GM12878 (cell line): ENCODE results near the gene ADCY2. TPM values are rescaled to one million over a fixed set of nuclear protein-coding genes. Genes with fewer than 3 reads are reported as not detected.

ENCODE experiments used
- ATAC-seq: fragments of 200-7000 bp; cut with Tn5 transposase; 3 replicates; pipeline ENCODE4 v1.9.1; 2020; ENCODE audit warnings: mild to moderate bottlenecking, moderate library complexity
- BruUV-seq: library from RNA; stranded (reverse); fragments of 400-500 nt; replicated peaks from 2 replicates; lab custom pipeline; 2021; lab: Mats Ljungman, UMichigan
- CTCF ChIA-PET: fragments of 300-600 bp; sonication (Branson Sonifier 250); formaldehyde crosslinking; extraction: SDS; loops from one replicate; lab custom pipeline; 2021; ENCODE audit warnings: inconsistent platforms; lab: Yijun Ruan, JAX
- POLR2A ChIA-PET: fragments of 350-600 bp; formaldehyde crosslinking; extraction: SDS; loops from one replicate; lab custom pipeline; 2021; ENCODE audit warnings: inconsistent platforms; lab: Charles Lee
- RAD21 ChIA-PET: fragments of 300-600 bp; sonication (Branson Sonifier 250); formaldehyde crosslinking; loops from one replicate; lab custom pipeline; 2023; ENCODE audit warnings: antibody characterized with exemption; ENCODE audit not compliant: unreplicated experiment; lab: Charles Lee
- SMC1A ChIA-PET: fragments of 300-600 bp; sonication (Branson Sonifier 250); formaldehyde crosslinking; loops from one replicate; lab custom pipeline; 2023; ENCODE audit not compliant: unreplicated experiment, uncharacterized antibody; lab: Charles Lee
- DNase-seq: peaks from one replicate; pipeline ENCODE4 v3.0.0-alpha.2; 2011; ENCODE audit warnings: low read depth, low spot score
- FAIRE-seq: peaks from 3 replicates; lab custom pipeline; 2011; peaks lifted over from hg19 to GRCh38; lab: Jason Lieb, UNC
- H2AFZ ChIP-seq: 2 replicates; pipeline ENCODE4 v1.6.0; 2011; ENCODE audit warnings: low read depth, low read length, control low read depth; ENCODE audit not compliant: control insufficient read depth
- H3K27ac ChIP-seq: 2 replicates; pipeline ENCODE4 v1.5.1; 2011; ENCODE audit warnings: control low read depth; ENCODE audit not compliant: control insufficient read depth, insufficient read depth
- H3K27me3 ChIP-seq, 2 experiments: replicated peaks in 1 of 2; 2 replicates each; pipeline versions ENCODE4 v1.6.0 to v1.6.1; 2011; ENCODE audit warnings: low read length in 1 of 2; ENCODE audit not compliant: control insufficient read depth in 2 of 2, insufficient read depth in 2 of 2
- H3K36me3 ChIP-seq, 2 experiments: 2 replicates each; pipeline ENCODE4 v1.5.1; 2011; ENCODE audit warnings: low read length in 1 of 2; ENCODE audit not compliant: control insufficient read depth in 2 of 2, insufficient read depth in 2 of 2
- H3K4me1 ChIP-seq: 2 replicates; pipeline ENCODE4 v1.6.1; 2011; ENCODE audit warnings: mild to moderate bottlenecking, low read length, moderate library complexity, mixed read lengths; ENCODE audit not compliant: control insufficient read depth, insufficient read depth
- H3K4me2 ChIP-seq: 2 replicates; pipeline ENCODE4 v1.6.0; 2011; ENCODE audit warnings: control low read depth; ENCODE audit not compliant: control insufficient read depth, insufficient read depth
- H3K4me3 ChIP-seq: fragments of 200-600 bp; sonication (generic); 2 replicates; pipeline ENCODE4 v1.5.1; 2016
- H3K79me2 ChIP-seq: 2 replicates; pipeline ENCODE4 v1.6.0; 2011; ENCODE audit warnings: low read length; ENCODE audit not compliant: control insufficient read depth, insufficient read depth
- H3K9ac ChIP-seq: 2 replicates; pipeline ENCODE4 v1.8.0; 2011; ENCODE audit warnings: low read length, control low read depth, mixed read lengths; ENCODE audit not compliant: control insufficient read depth, insufficient read depth
- H3K9me3 ChIP-seq: replicated peaks from 3 replicates; pipeline ENCODE4 v1.5.1; 2011; ENCODE audit warnings: mild to moderate bottlenecking, low read length; ENCODE audit not compliant: control insufficient read depth, insufficient read depth
- H4K20me1 ChIP-seq: 2 replicates; pipeline ENCODE4 v1.6.0; 2011; ENCODE audit not compliant: control insufficient read depth, insufficient read depth
- CEBPB ChIP-seq, 2 experiments: fragments of 150-350 bp in 1 of 2; IDR thresholded peaks; 2 replicates each; pipeline ENCODE4 v1.6.1; 2012 to 2014; ENCODE audit warnings: low read depth in 2 of 2, low read length in 2 of 2, borderline replicate concordance in 1 of 2, inconsistent platforms in 1 of 2
- DPF2 ChIP-seq: fragments of 450-650 bp; IDR thresholded peaks from 2 replicates; pipeline ENCODE4 v1.6.1; 2017; ENCODE audit warnings: mild to moderate bottlenecking
- ESRRA ChIP-seq: IDR thresholded peaks from 2 replicates; pipeline ENCODE4 v1.6.1; 2012; ENCODE audit warnings: mild to moderate bottlenecking, low read length, improper control_type of control experiment
- FOS ChIP-seq: IDR thresholded peaks from 3 replicates; pipeline ENCODE4 v1.6.1; 2011; ENCODE audit warnings: borderline replicate concordance; ENCODE audit not compliant: insufficient read length; ENCODE audit errors: extremely low read depth
- FOXM1 ChIP-seq: IDR thresholded peaks from 2 replicates; pipeline ENCODE4 v1.6.1; 2012; ENCODE audit warnings: low read depth, mild to moderate bottlenecking, inconsistent platforms, low read length, moderate library complexity
- NFYB ChIP-seq: IDR thresholded peaks from 2 replicates; pipeline ENCODE4 v1.6.1; 2011; ENCODE audit warnings: low read depth, mild to moderate bottlenecking, low read length, improper control_type of control experiment, moderate library complexity; ENCODE audit not compliant: insufficient read depth
- PAX5 ChIP-seq: IDR thresholded peaks from 2 replicates; pipeline ENCODE4 v1.6.1; 2011; ENCODE audit warnings: low read depth, low read length, borderline replicate concordance
- RAD21 ChIP-seq: IDR thresholded peaks from 2 replicates; pipeline ENCODE4 v1.6.1; 2011; ENCODE audit warnings: mild to moderate bottlenecking, low read depth, low read length, moderate library complexity; ENCODE audit not compliant: insufficient read depth
- RAD51 ChIP-seq: fragments of 450-650 bp; IDR thresholded peaks from 2 replicates; pipeline ENCODE4 v1.6.1; 2016; ENCODE audit warnings: moderate library complexity, mild to moderate bottlenecking, inconsistent platforms
- REST ChIP-seq: IDR thresholded peaks from 2 replicates; pipeline ENCODE4 v1.6.1; 2012; ENCODE audit warnings: mild to moderate bottlenecking, low read depth, low read length
- SMAD1 ChIP-seq: fragments of 450-650 bp; IDR thresholded peaks from 2 replicates; pipeline ENCODE4 v1.6.1; 2018; ENCODE audit warnings: mild to moderate bottlenecking, low read depth; ENCODE audit not compliant: partially characterized antibody
- SP1 ChIP-seq: IDR thresholded peaks from one replicate; pipeline ENCODE4 v1.6.1; 2011; ENCODE audit warnings: low read depth, low read length
- SRF ChIP-seq, 2 experiments: IDR thresholded peaks; 2 replicates each; pipeline ENCODE4 v1.6.1; 2011; ENCODE audit warnings: low read depth in 2 of 2, low read length in 2 of 2, mild to moderate bottlenecking in 1 of 2, moderate library complexity in 1 of 2
- ZNF274 ChIP-seq: IDR thresholded peaks from one replicate; pipeline ENCODE4 v1.8.0; 2011; ENCODE audit not compliant: insufficient read length, insufficient read depth
- ZNF622 ChIP-seq: fragments of 450-650 bp; IDR thresholded peaks from 2 replicates; pipeline ENCODE4 v1.6.1; 2017; ENCODE audit warnings: mild to moderate bottlenecking, inconsistent platforms
- WGBS: methylation state at CpG from one replicate; pipeline ENCODE4 v1.1.6; 2016; ENCODE audit warnings: low lambda C conversion rate; ENCODE audit not compliant: insufficient replicate concordance, insufficient coverage; ENCODE audit errors: missing lambda C conversion rate; 5-methylcytosine and 5-hydroxymethylcytosine counted together
- in situ Hi-C: fragments of 300-500 bp; cut with MboI; formaldehyde crosslinking; loops from 9 replicates; pipeline ENCODE4 v1.14.3; 2018; ENCODE audit warnings: mixed read lengths
- intact Hi-C: fragments of 100-400 bp; cut with micrococcal nuclease; formaldehyde crosslinking; loops from one replicate; pipeline ENCODE4 v1.14.2; 2022; ENCODE audit not compliant: unreplicated experiment
- polyA plus RNA-seq, 11 experiments: library from polyadenylated mRNA; depleted of rRNA in 4 of 11; unstranded in 6 of 11; stranded (reverse) in 5 of 11; fragments of >200 nt; fragmentation: Nextera tagmentation in 4 of 11; fragmentation: Illumina TruSeq in 1 of 11; extraction: Ambion mirVana in 4 of 11; extraction: Trizol in 1 of 11; gene quantifications; 1 replicate in 1 of 11; 2 replicates in 10 of 11; pipeline versions ENCODE4 v1.2.1 to v1.2.3, GENCODE V29; 2011 to 2016; ENCODE audit warnings: inconsistent platforms in 2 of 11, missing spikeins in 2 of 11, low read depth in 1 of 11
- total RNA-seq, 4 experiments: library from RNA; depleted of rRNA in 3 of 4; stranded (reverse); fragments of >200 nt in 3 of 4; fragmentation: Illumina TruSeq in 1 of 4; extraction: Trizol in 1 of 4; gene quantifications; 2 replicates each; pipeline versions ENCODE4 v1.2.1 to v1.2.3, GENCODE V29; 2013 to 2021
- TF ChIP-seq, protein P1 (sequence below): fragments of 450-650 bp; IDR thresholded peaks from 2 replicates; pipeline ENCODE4 v1.6.1; 2016; ENCODE audit warnings: mild to moderate bottlenecking
- TF ChIP-seq, protein P2 (sequence below): fragments of 450-650 bp; IDR thresholded peaks from 2 replicates; pipeline ENCODE4 v1.6.1; 2017; ENCODE audit warnings: mild to moderate bottlenecking, moderate library complexity

ADCY2 gene
- total and polyA plus RNA-seq, 10 of the 15 experiments (the other 5 are each of a cell fraction or from before 2014, with no cell fraction given) = 0.07 to 0.26 TPM; not detected in 8

- no TSS peak for BruUV-seq
- ChIA-PET POLR2A (no interaction called here), RAD21 (no interaction called here), CTCF (no interaction called here), SMC1A (no interaction called here)
- Histone ChIP-seq H3K9ac (no peak overlapping the region), H3K36me3 (no peaks in the 10 kb centered on the region), H3K4me2 (no peak overlapping the region), H3K27me3 (no peaks in the 10 kb centered on the region), H3K9me3 (no peaks in the 10 kb centered on the region), H3K4me3 (no peak overlapping the region), H3K27ac (no peak overlapping the region), H4K20me1 (no peaks in the 10 kb centered on the region), H3K4me1 (no peaks in the 10 kb centered on the region), H2AFZ (no peak overlapping the region), H3K79me2 (no peaks in the 10 kb centered on the region)
- FAIRE-seq (no peak), ATAC-seq (no peak), DNase-seq (no peak)
- intact Hi-C loops = no loop called here
- in situ Hi-C loops = no loop called here
- TF ChIP-seq SRF (IDR thresholded peaks at IDR 0.05; ENCODE audit: low read depth in 2 of 2, low read length in 2 of 2) = no peak
- TF ChIP-seq CEBPB (IDR thresholded peaks at IDR 0.05; ENCODE audit: borderline replicate concordance in 1 of 2, low read depth in 2 of 2, low read length in 2 of 2) = no peak
- no peak for TF ChIP-seq PAX5
- TF ChIP-seq, protein P1, sequence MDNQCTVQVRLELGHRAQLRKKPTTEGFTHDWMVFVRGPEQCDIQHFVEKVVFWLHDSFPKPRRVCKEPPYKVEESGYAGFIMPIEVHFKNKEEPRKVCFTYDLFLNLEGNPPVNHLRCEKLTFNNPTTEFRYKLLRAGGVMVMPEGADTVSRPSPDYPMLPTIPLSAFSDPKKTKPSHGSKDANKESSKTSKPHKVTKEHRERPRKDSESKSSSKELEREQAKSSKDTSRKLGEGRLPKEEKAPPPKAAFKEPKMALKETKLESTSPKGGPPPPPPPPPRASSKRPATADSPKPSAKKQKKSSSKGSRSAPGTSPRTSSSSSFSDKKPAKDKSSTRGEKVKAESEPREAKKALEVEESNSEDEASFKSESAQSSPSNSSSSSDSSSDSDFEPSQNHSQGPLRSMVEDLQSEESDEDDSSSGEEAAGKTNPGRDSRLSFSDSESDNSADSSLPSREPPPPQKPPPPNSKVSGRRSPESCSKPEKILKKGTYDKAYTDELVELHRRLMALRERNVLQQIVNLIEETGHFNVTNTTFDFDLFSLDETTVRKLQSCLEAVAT = no peak
- TF ChIP-seq RAD21 = no peak
- TF ChIP-seq FOXM1 = no peak
- no peak for TF ChIP-seq ZNF274
- no peak for TF ChIP-seq ZNF622
- no peak for TF ChIP-seq ESRRA
- TF ChIP-seq RAD51 = no peak
- TF ChIP-seq DPF2 = no peak
- TF ChIP-seq, protein P2, sequence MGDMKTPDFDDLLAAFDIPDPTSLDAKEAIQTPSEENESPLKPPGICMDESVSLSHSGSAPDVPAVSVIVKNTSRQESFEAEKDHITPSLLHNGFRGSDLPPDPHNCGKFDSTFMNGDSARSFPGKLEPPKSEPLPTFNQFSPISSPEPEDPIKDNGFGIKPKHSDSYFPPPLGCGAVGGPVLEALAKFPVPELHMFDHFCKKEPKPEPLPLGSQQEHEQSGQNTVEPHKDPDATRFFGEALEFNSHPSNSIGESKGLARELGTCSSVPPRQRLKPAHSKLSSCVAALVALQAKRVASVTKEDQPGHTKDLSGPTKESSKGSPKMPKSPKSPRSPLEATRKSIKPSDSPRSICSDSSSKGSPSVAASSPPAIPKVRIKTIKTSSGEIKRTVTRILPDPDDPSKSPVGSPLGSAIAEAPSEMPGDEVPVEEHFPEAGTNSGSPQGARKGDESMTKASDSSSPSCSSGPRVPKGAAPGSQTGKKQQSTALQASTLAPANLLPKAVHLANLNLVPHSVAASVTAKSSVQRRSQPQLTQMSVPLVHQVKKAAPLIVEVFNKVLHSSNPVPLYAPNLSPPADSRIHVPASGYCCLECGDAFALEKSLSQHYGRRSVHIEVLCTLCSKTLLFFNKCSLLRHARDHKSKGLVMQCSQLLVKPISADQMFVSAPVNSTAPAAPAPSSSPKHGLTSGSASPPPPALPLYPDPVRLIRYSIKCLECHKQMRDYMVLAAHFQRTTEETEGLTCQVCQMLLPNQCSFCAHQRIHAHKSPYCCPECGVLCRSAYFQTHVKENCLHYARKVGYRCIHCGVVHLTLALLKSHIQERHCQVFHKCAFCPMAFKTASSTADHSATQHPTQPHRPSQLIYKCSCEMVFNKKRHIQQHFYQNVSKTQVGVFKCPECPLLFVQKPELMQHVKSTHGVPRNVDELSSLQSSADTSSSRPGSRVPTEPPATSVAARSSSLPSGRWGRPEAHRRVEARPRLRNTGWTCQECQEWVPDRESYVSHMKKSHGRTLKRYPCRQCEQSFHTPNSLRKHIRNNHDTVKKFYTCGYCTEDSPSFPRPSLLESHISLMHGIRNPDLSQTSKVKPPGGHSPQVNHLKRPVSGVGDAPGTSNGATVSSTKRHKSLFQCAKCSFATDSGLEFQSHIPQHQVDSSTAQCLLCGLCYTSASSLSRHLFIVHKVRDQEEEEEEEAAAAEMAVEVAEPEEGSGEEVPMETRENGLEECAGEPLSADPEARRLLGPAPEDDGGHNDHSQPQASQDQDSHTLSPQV = no peak
- no peak for TF ChIP-seq NFYB
- TF ChIP-seq SMAD1 = no peak
- no peak for TF ChIP-seq REST
- TF ChIP-seq FOS = no peak
- no peak for TF ChIP-seq SP1
- 0% methylated on average over 2 of the region's 2 CpGs for WGBS
Measured at GRCh38 chr5:7615566-7616061, 219.7 kb downstream of the ADCY2 start.
